IMR-90 (cell line): Measurements from ENCODE around the gene SCGB1C1.
"Not testable (repeated sequence)": the region's sequence is repeated elsewhere in the genome, so short reads cannot be mapped to it uniquely, and the experiment has no call there.

Source experiments
- CTCF ChIP-seq: conservative IDR thresholded peaks from 2 replicates; pipeline ENCODE4 v1.5.1; 2012; ENCODE audit warnings: mild to moderate bottlenecking, low read depth, low read length, improper control_type of control experiment
- NFE2L2 ChIP-seq: fragments of 150-350 bp; IDR thresholded peaks from 2 replicates; pipeline ENCODE4 v1.6.1; 2016; ENCODE audit warnings: low read depth, mild to moderate bottlenecking, low read length
- TF ChIP-seq, protein P1 (sequence below): fragments of 150-350 bp; IDR thresholded peaks from 2 replicates; pipeline ENCODE4 v1.6.1; 2017; ENCODE audit warnings: mild to moderate bottlenecking, antibody characterized with exemption, low read length, low read depth

DNA sequence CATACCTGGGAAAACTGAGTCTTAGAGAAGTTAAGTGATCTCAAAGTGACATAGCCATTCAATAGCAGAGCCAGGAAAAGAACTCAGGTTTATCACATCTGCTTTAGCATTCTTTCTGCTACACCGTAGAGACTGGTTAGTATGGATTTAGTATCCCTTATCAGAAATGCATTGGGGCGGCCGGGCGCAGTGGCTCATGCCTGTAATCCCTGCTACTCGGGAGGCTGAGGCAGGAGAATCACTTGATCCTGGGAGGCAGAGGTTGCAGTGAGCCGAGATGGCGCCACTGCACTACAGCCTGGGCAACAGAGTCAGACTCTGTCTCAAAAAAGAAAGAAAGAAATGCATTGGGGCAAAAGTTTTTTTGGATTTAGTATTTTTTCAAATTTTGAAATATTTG is 45.5 kb downstream of the SCGB1C1 start:
- not testable (repeated sequence) for TF ChIP-seq CTCF, NFE2L2
- TF ChIP-seq, protein P1, sequence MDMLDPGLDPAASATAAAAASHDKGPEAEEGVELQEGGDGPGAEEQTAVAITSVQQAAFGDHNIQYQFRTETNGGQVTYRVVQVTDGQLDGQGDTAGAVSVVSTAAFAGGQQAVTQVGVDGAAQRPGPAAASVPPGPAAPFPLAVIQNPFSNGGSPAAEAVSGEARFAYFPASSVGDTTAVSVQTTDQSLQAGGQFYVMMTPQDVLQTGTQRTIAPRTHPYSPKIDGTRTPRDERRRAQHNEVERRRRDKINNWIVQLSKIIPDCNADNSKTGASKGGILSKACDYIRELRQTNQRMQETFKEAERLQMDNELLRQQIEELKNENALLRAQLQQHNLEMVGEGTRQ = not testable (repeated sequence)
